ENCODE data around the gene IQGAP3. TPM values are rescaled to one million over a fixed set of nuclear protein-coding genes. Genes with fewer than 3 reads are reported as not detected.

IQGAP3 gene
- total and polyA plus RNA-seq, 2 of the 4 experiments (the other 2 are of a cell fraction): 12.5 to 13.6 TPM

GRCh38 chr1:156503698-156504437 is 68.5 kb downstream of the IQGAP3 start:
- no TSS peak for BruUV-seq (replicated peaks)
- ATAC-seq (ENCODE audit: low read depth) (no peak), DNase-seq (peak; percentile 34)
- intact Hi-C loops (cut with micrococcal nuclease): loop anchor here (10.0 kb wide), 1 partner anchor 221 kb away; the partner anchor contains the start of genes ISG20L2 and METTL25B
- Histone ChIP-seq H4K91ac (ENCODE audit: insufficient read depth, low read depth, low read length) (peak overlapping the region; percentile 100), H3K36me3 (ENCODE audit: control insufficient read depth, insufficient read depth, low read length) (no peaks in the 10 kb centered on the region), H3K56ac (ENCODE audit: extremely low read depth, insufficient read depth, low read length) (peak overlapping the region; percentile 97), H3K4ac (ENCODE audit: low read depth, low read length) (peak overlapping the region; percentile 99), H3K9me3 (ENCODE audit: control insufficient read depth, insufficient read depth, low read length) (no peaks in the 10 kb centered on the region), H4K8ac (ENCODE audit: low read depth in 2 of 2, low read length in 2 of 2) (peak overlapping the region; percentile 91 to 97), H2AFZ (replicated peaks; ENCODE audit: low read length, poor library complexity) (peak overlapping the region; percentile 99), H3K14ac (replicated peaks; ENCODE audit: low read depth, low read length) (peak overlapping the region; percentile 98), H3K23ac (ENCODE audit: low read depth, low read length) (peak overlapping the region; percentile 94), H2BK120ac (ENCODE audit: low read depth, low read length) (peak overlapping the region; percentile 100), H3K9ac (ENCODE audit: low read depth, low read length) (peak overlapping the region; percentile 77), H2AK9ac (replicated peaks; ENCODE audit: low read depth, low read length, poor library complexity) (peak overlapping the region; percentile 99), H3K4me2 (ENCODE audit: low read depth, low read length) (peak overlapping the region; percentile 78; the same call in 1 of the 2 replicates), H2BK5ac (ENCODE audit: low read depth, low read length, poor library complexity, severe bottlenecking) (peak overlapping the region; percentile 100), H3K18ac (ENCODE audit: low read depth, low read length) (peak overlapping the region; percentile 83), H3K27ac (ENCODE audit: insufficient read depth, low read length) (peak overlapping the region; percentile 92), H3K4me1 (ENCODE audit: control insufficient read depth, insufficient read depth, low read length) (peaks cover 40% of the 10 kb centered on the region), H4K5ac (ENCODE audit: low read depth, low read length) (peak overlapping the region; percentile 85), H3K79me1 (ENCODE audit: low read depth in 1 of 2, low read length in 2 of 2) (peaks cover 9 to 45% of the 10 kb centered on the region in 2 experiments; a peak in 3 of 4 replicates), H3K27me3 (ENCODE audit: control insufficient read depth, insufficient read depth, low read length) (no peaks in the 10 kb centered on the region), H3K9me1 (ENCODE audit: insufficient read depth, low read length) (peaks cover 34% of the 10 kb centered on the region), H2BK15ac (ENCODE audit: low read depth, low read length) (peak overlapping the region; percentile 100), H2BK20ac (ENCODE audit: low read depth, low read length) (peak overlapping the region; percentile 100), H2AK5ac (ENCODE audit: low read depth, low read length) (peak overlapping the region; percentile 100), H4K20me1 (ENCODE audit: insufficient read depth, low read length) (peaks cover 16% of the 10 kb centered on the region), H3K4me3 (ENCODE audit: insufficient read depth, low read depth, low read length) (no peak overlapping the region)
- dilution Hi-C loops (cut with HindIII; ENCODE audit: low sequenced_read_pairs, unreplicated experiment): no loop called here
- 53% methylated on average over 2 of the region's 5 CpGs; no CpG with 5 or more reads in 1 of the 2 experiments for WGBS, 2 experiments (ENCODE audit: extremely low coverage in 2 of 2, insufficient read length in 1 of 2)
- in situ Hi-C loops (cut with MboI; ENCODE audit: low sequenced_read_pairs): no loop called here
- POLR2A ChIA-PET (ENCODE audit: unreplicated experiment): interaction anchor here (0.6 kb wide), 1 partner anchor 54 kb away, joined by 3 read pairs; no protein-coding TSS in a partner anchor
- CTCF ChIA-PET: interaction anchor here (1.4 to 2.0 kb wide), 3 partner anchors 9 to 118 kb away, joined by 4 to 6 read pairs (median 6); no protein-coding TSS in a partner anchor
- TF ChIP-seq CEBPB (IDR thresholded peaks at IDR 0.05; ENCODE audit: low read depth, low read length) (no peak), RCOR1 (IDR thresholded peaks at IDR 0.05; ENCODE audit: insufficient replicate concordance, low read length) (no peak), CTCF (conservative IDR thresholded peaks at IDR 0.05; ENCODE audit: low read depth, low read length) (no peak), CHD1 (IDR thresholded peaks at IDR 0.05; ENCODE audit: low read depth, low read length) (no peak), SMC3 (IDR thresholded peaks at IDR 0.05; ENCODE audit: low read depth, low read length) (no peak), POLR2A (IDR thresholded peaks at IDR 0.05; ENCODE audit: low read depth, low read length) (no peak), FOS (IDR thresholded peaks at IDR 0.05; ENCODE audit: low read depth, low read length) (no peak), RFX5 (IDR thresholded peaks at IDR 0.05; ENCODE audit: low read depth, low read length) (no peak), BHLHE40 (IDR thresholded peaks at IDR 0.05; ENCODE audit: low read depth, low read length) (no peak), MAZ (IDR thresholded peaks at IDR 0.05; ENCODE audit: borderline replicate concordance, low read depth, low read length) (no peak), MXI1 (IDR thresholded peaks at IDR 0.05; ENCODE audit: borderline replicate concordance, low read depth, low read length) (no peak), NFE2L2 (IDR thresholded peaks at IDR 0.05; ENCODE audit: low read depth, low read length) (no peak), USF2 (IDR thresholded peaks at IDR 0.05; ENCODE audit: low read depth, low read length) (no peak), ELK1 (IDR thresholded peaks at IDR 0.05; ENCODE audit: borderline replicate concordance, low read depth, low read length) (no peak)
